H1 (cell line): ENCODE measurements around the gene PLEKHN1. TPM values are rescaled to one million over a fixed set of nuclear protein-coding genes. Genes with fewer than 3 reads are reported as not detected.

Source experiments
- CTCF ChIA-PET: fragments of 300-600 bp; sonication (Branson Sonifier 250); formaldehyde crosslinking; loops from one replicate; lab custom pipeline; 2021; ENCODE audit not compliant: partially characterized antibody; lab: Charles Lee
- POLR2A ChIA-PET: fragments of 300-600 bp; sonication (Branson Sonifier 250); formaldehyde crosslinking; loops from one replicate; lab custom pipeline; 2021; ENCODE audit warnings: inconsistent platforms; ENCODE audit not compliant: partially characterized antibody; lab: Charles Lee
- DNase-seq, 2 experiments: peaks; one replicate each; pipeline versions ENCODE4 v3.0.0 to v3.0.0-alpha.2; 2010 to 2022; ENCODE audit warnings: low spot score in 2 of 2, low read depth in 1 of 2, mixed read lengths in 1 of 2
- FAIRE-seq: peaks from 2 replicates; lab custom pipeline; 2011; peaks lifted over from hg19 to GRCh38; lab: Jason Lieb, UNC
- H2AFZ ChIP-seq: 2 replicates; pipeline ENCODE4 v1.8.1; 2012; ENCODE audit warnings: low read length, inconsistent platforms
- H2AK5ac ChIP-seq: 2 replicates; pipeline ENCODE4 v1.6.1; 2013; ENCODE audit warnings: low read depth, low read length
- H2BK120ac ChIP-seq: replicated peaks from 2 replicates; pipeline ENCODE3; 2013; ENCODE audit warnings: low read depth, low read length, inconsistent platforms
- H2BK12ac ChIP-seq: 2 replicates; pipeline ENCODE4 v1.6.1; 2013; ENCODE audit warnings: low read depth, low read length
- H2BK15ac ChIP-seq: 2 replicates; pipeline ENCODE4 v1.6.1; 2013; ENCODE audit warnings: low read length
- H2BK20ac ChIP-seq: 2 replicates; pipeline ENCODE4 v1.6.1; 2013; ENCODE audit warnings: low read length
- H2BK5ac ChIP-seq: 2 replicates; pipeline ENCODE4 v1.6.1; 2013; ENCODE audit warnings: low read depth, low read length
- H3K14ac ChIP-seq: 2 replicates; pipeline ENCODE4 v1.6.1; 2013; ENCODE audit warnings: inconsistent platforms; ENCODE audit not compliant: insufficient read length
- H3K18ac ChIP-seq: 2 replicates; pipeline ENCODE4 v1.6.1; 2013; ENCODE audit warnings: low read length; ENCODE audit errors: extremely low read depth
- H3K23ac ChIP-seq: 2 replicates; pipeline ENCODE4 v1.6.1; 2013; ENCODE audit warnings: inconsistent platforms; ENCODE audit not compliant: insufficient read length
- H3K23me2 ChIP-seq: 2 replicates; pipeline ENCODE4 v1.6.1; 2013; ENCODE audit warnings: low read depth, low read length
- H3K27ac ChIP-seq: 2 replicates; pipeline ENCODE4 v1.6.1; 2011; ENCODE audit warnings: low read depth, low read length, inconsistent platforms
- H3K27me3 ChIP-seq, 4 experiments: replicated peaks in 1 of 4; 1 replicate in 1 of 4; 2 replicates in 3 of 4; pipeline versions ENCODE4 v1.6.1 to v1.8.1; 2011 to 2013; ENCODE audit warnings: low read length in 3 of 4, mild to moderate bottlenecking in 3 of 4, inconsistent platforms in 2 of 4, mixed read lengths in 2 of 4, moderate library complexity in 1 of 4; ENCODE audit not compliant: control insufficient read depth in 3 of 4, insufficient read depth in 3 of 4; ENCODE audit errors: extremely low read depth in 1 of 4
- H3K36me3 ChIP-seq, 4 experiments: 2 replicates each; pipeline versions ENCODE4 v1.6.1 to v1.8.1; 2011 to 2013; ENCODE audit warnings: mild to moderate bottlenecking in 4 of 4, low read length in 3 of 4, moderate library complexity in 2 of 4, control low read depth in 1 of 4, inconsistent platforms in 1 of 4; ENCODE audit not compliant: insufficient read depth in 4 of 4, control insufficient read depth in 2 of 4
- H3K4ac ChIP-seq: replicated peaks from 2 replicates; pipeline ENCODE3; 2013; ENCODE audit warnings: low read length, low read depth, mixed read lengths, inconsistent platforms; ENCODE audit not compliant: insufficient read length
- H3K4me1 ChIP-seq, 4 experiments: replicated peaks in 1 of 4; 1 replicate in 1 of 4; 2 replicates in 3 of 4; pipeline versions ENCODE4 v1.6.1 to v1.8.1; 2011 to 2013; ENCODE audit warnings: low read length in 3 of 4, inconsistent platforms in 2 of 4, mixed read lengths in 1 of 4; ENCODE audit not compliant: insufficient read depth in 4 of 4, control insufficient read depth in 3 of 4
- H3K4me2 ChIP-seq, 2 experiments: 2 replicates each; pipeline versions ENCODE4 v1.6.1 to v1.8.1; 2011 to 2013; ENCODE audit warnings: low read depth in 2 of 2, low read length in 2 of 2, control low read depth in 1 of 2, inconsistent platforms in 1 of 2, mild to moderate bottlenecking in 1 of 2; ENCODE audit not compliant: insufficient read depth in 1 of 2
- H3K4me3 ChIP-seq, 4 experiments: fragments of 200-600, 300-600 bp in 1 of 4; sonication (generic), shearing (Covaris generic), sonication (Bioruptor Twin) in 1 of 4; 2 replicates each; pipeline versions ENCODE4 v1.5.1 to v1.8.1; 2011 to 2016; ENCODE audit warnings: low read length in 4 of 4, low read depth in 3 of 4, control low read depth in 2 of 4, inconsistent platforms in 2 of 4, mild to moderate bottlenecking in 2 of 4, mixed read lengths in 1 of 4, moderate library complexity in 1 of 4; ENCODE audit not compliant: insufficient read depth in 2 of 4; ENCODE audit errors: extremely low read depth in 1 of 4
- H3K56ac ChIP-seq: replicated peaks from 2 replicates; pipeline ENCODE3; 2013; ENCODE audit warnings: low read depth, mild to moderate bottlenecking, mixed read lengths, low read length, inconsistent platforms; ENCODE audit not compliant: insufficient read length
- H3K79me1 ChIP-seq: 2 replicates; pipeline ENCODE4 v1.6.1; 2013; ENCODE audit warnings: low read depth, low read length, control low read depth
- H3K79me2 ChIP-seq, 2 experiments: 2 replicates each; pipeline versions ENCODE4 v1.6.1 to v1.8.1; 2012 to 2013; ENCODE audit warnings: low read length in 2 of 2, mild to moderate bottlenecking in 2 of 2, inconsistent platforms in 1 of 2; ENCODE audit not compliant: insufficient read depth in 2 of 2, control insufficient read depth in 1 of 2
- H3K9ac ChIP-seq, 4 experiments: replicated peaks in 1 of 4; 1 replicate in 1 of 4; 2 replicates in 3 of 4; pipeline versions ENCODE4 v1.6.1 to v1.8.1; 2011 to 2013; ENCODE audit warnings: low read depth in 3 of 4, low read length in 3 of 4, control low read depth in 2 of 4, mild to moderate bottlenecking in 2 of 4, moderate library complexity in 2 of 4, inconsistent platforms in 1 of 4; ENCODE audit errors: extremely low read depth in 1 of 4
- H3K9me3 ChIP-seq, 2 experiments: 2 replicates each; pipeline versions ENCODE4 v1.6.1 to v1.8.1; 2012 to 2013; ENCODE audit warnings: mild to moderate bottlenecking in 2 of 2, moderate library complexity in 2 of 2, control low read depth in 1 of 2, inconsistent platforms in 1 of 2, low read depth in 1 of 2, low read length in 1 of 2, mixed read lengths in 1 of 2; ENCODE audit not compliant: insufficient read depth in 2 of 2
- H4K20me1 ChIP-seq, 2 experiments: replicated peaks in 1 of 2; 2 replicates each; pipeline versions ENCODE3 to v1.8.1; 2011 to 2013; ENCODE audit warnings: inconsistent platforms in 2 of 2, low read length in 2 of 2, mild to moderate bottlenecking in 1 of 2; ENCODE audit not compliant: insufficient read depth in 2 of 2, control insufficient read depth in 1 of 2
- H4K5ac ChIP-seq: 2 replicates; pipeline ENCODE4 v1.6.1; 2013; ENCODE audit warnings: low read length, low read depth, mixed read lengths, inconsistent platforms; ENCODE audit not compliant: insufficient read length
- H4K8ac ChIP-seq: 2 replicates; pipeline ENCODE4 v1.8.0; 2013; ENCODE audit warnings: mild to moderate bottlenecking, moderate library complexity, low read length, inconsistent platforms; ENCODE audit not compliant: insufficient read depth; ENCODE audit errors: extremely low read depth
- H4K91ac ChIP-seq: replicated peaks from 2 replicates; pipeline ENCODE3; 2013; ENCODE audit warnings: low read length, mixed read lengths, inconsistent platforms; ENCODE audit not compliant: insufficient read length
- CTBP2 ChIP-seq: IDR thresholded peaks from 2 replicates; pipeline ENCODE4 v1.7.0; 2011; ENCODE audit warnings: borderline replicate concordance, mild to moderate bottlenecking, moderate library complexity, mixed read lengths, low read length; ENCODE audit not compliant: insufficient read depth, insufficient read length
- E2F6 ChIP-seq: IDR thresholded peaks from 2 replicates; pipeline ENCODE4 v1.6.1; 2012; ENCODE audit warnings: inconsistent platforms
- JUND ChIP-seq: IDR thresholded peaks from 2 replicates; pipeline ENCODE4 v1.6.1; 2011; ENCODE audit warnings: mild to moderate bottlenecking, improper control_type of control experiment, low read length
- MAX ChIP-seq: IDR thresholded peaks from 2 replicates; pipeline ENCODE4 v1.6.1; 2012; ENCODE audit warnings: inconsistent platforms
- POLR2A ChIP-seq, 2 experiments: IDR thresholded peaks; 1 replicate in 1 of 2; 2 replicates in 1 of 2; pipeline ENCODE4 v1.6.1; 2011; ENCODE audit warnings: low read depth in 2 of 2, low read length in 2 of 2, mild to moderate bottlenecking in 2 of 2; ENCODE audit errors: control extremely low read depth in 1 of 2
- POLR2AphosphoS5 ChIP-seq: IDR thresholded peaks from 2 replicates; pipeline ENCODE4 v1.6.1; 2011; ENCODE audit warnings: low read depth, low read length
- RAD21 ChIP-seq, 2 experiments: IDR thresholded peaks in 1 of 2; conservative IDR thresholded peaks in 1 of 2; 2 replicates each; pipeline ENCODE4 v1.6.1; 2011; ENCODE audit warnings: low read depth in 2 of 2, low read length in 2 of 2, improper control_type of control experiment in 1 of 2, inconsistent platforms in 1 of 2, mild to moderate bottlenecking in 1 of 2, moderate library complexity in 1 of 2
- RXRA ChIP-seq: IDR thresholded peaks from 2 replicates; pipeline ENCODE4 v1.6.1; 2011; ENCODE audit warnings: low read depth, mild to moderate bottlenecking, low read length, moderate library complexity; ENCODE audit not compliant: insufficient read depth
- SAP30 ChIP-seq: fragments of 300-600 bp; sonication (generic); IDR thresholded peaks from 2 replicates; pipeline ENCODE4 v1.7.1; 2012; ENCODE audit warnings: low read length, moderate library complexity, mild to moderate bottlenecking, inconsistent platforms; ENCODE audit not compliant: insufficient read depth, insufficient replicate concordance
- SP1 ChIP-seq: IDR thresholded peaks from 2 replicates; pipeline ENCODE4 v1.6.1; 2011; ENCODE audit warnings: low read depth, low read length
- TCF12 ChIP-seq: IDR thresholded peaks from 2 replicates; pipeline ENCODE4 v1.6.1; 2011; ENCODE audit warnings: low read depth, mild to moderate bottlenecking, low read length
- ZNF274 ChIP-seq: IDR thresholded peaks from 2 replicates; pipeline ENCODE4 v1.7.0; 2012; ENCODE audit warnings: low read length, borderline replicate concordance; ENCODE audit errors: extremely low read depth
- WGBS, 2 experiments: shearing (Covaris generic) in 1 of 2; methylation state at CpG; one replicate each; pipeline versions ENCODE4 v1.1.6 to v1.1.7; 2013 to 2015; ENCODE audit warnings: low lambda C conversion rate in 2 of 2, mixed read lengths in 2 of 2, inconsistent platforms in 1 of 2, low coverage in 1 of 2, missing lambda C conversion rate in 1 of 2; ENCODE audit not compliant: insufficient replicate concordance in 2 of 2, insufficient coverage in 1 of 2, insufficient read length in 1 of 2; ENCODE audit errors: extremely low coverage in 1 of 2, missing lambda C conversion rate in 1 of 2; 5-methylcytosine and 5-hydroxymethylcytosine counted together
- polyA plus RNA-seq, 7 experiments: library from polyadenylated mRNA; depleted of rRNA in 3 of 7; stranded (reverse) in 5 of 7; unstranded in 2 of 7; fragments of >200 nt in 5 of 7; fragments of 200-250 nt in 2 of 7; gene quantifications; 1 replicate in 5 of 7; 2 replicates in 1 of 7; 4 replicates in 1 of 7; pipeline versions ENCODE4 v1.2.1 to v1.2.3, GENCODE V29; 2011 to 2013; ENCODE audit warnings: missing spikeins in 2 of 7, mixed read lengths in 2 of 7
- total RNA-seq: library from RNA; stranded (reverse); fragmentation: NEBNext Ultra II Directional; extraction: Animal tissue kit (Norgen Biotek cat#: 25700); gene quantifications from 2 replicates; pipeline ENCODE4 v1.2.1, GENCODE V29; 2021

PLEKHN1 gene
- total and polyA plus RNA-seq, 2 of the 8 experiments (the other 6 are each of a cell fraction or from before 2014, with no cell fraction given): 0.39 to 1.5 TPM

GRCh38 chr1:974687-975328 is 8.5 kb downstream of the PLEKHN1 start:
- no peaks in the 10 kb centered on the region for H3K79me2 ChIP-seq
- no peak overlapping the region for H4K8ac ChIP-seq
- H3K79me1 ChIP-seq: no peaks in the 10 kb centered on the region
- ChIA-PET POLR2A (interaction anchor here (1.1 to 1.4 kb wide), 2 partner anchors 32 to 257 kb away, joined by 3 read pairs; partner anchors contain the start of genes B3GALT6 and SDF4), CTCF (interaction anchor here (0.6 to 7.0 kb wide), 9 partner anchors 9 to 320 kb away, joined by 3 to 53 read pairs (median 4); partner anchors contain the start of genes NOC2L and PERM1)
- no peak overlapping the region for H4K91ac ChIP-seq
- H2BK20ac ChIP-seq: no peak overlapping the region
- H3K36me3 ChIP-seq: no peaks in the 10 kb centered on the region
- H2BK15ac ChIP-seq: no peak overlapping the region
- 73% methylated on average over 7 of the region's 17 CpGs; no CpG with 5 or more reads in 1 of the 2 experiments for WGBS, 2 experiments
- H2BK120ac ChIP-seq: no peak overlapping the region
- H4K20me1 ChIP-seq: peaks cover 0 to 9% of the 10 kb centered on the region in 2 experiments
- FAIRE-seq (no peak), DNase-seq (no peak)
- no peak overlapping the region for H3K56ac ChIP-seq
- no peak overlapping the region for H4K5ac ChIP-seq
- H3K4me3 ChIP-seq: no peak overlapping the region
- no peak overlapping the region for H3K4ac ChIP-seq
- no peak overlapping the region for H3K23ac ChIP-seq
- H3K4me2 ChIP-seq: no peak overlapping the region
- no peak overlapping the region for H2BK5ac ChIP-seq
- no peak overlapping the region for H3K9ac ChIP-seq
- no peak overlapping the region for H2AFZ ChIP-seq
- H3K9me3 ChIP-seq: no peaks in the 10 kb centered on the region
- no peak overlapping the region for H3K14ac ChIP-seq
- peaks cover 5% of the 10 kb centered on the region; the same call in 1 of the 2 replicates for H3K23me2 ChIP-seq
- H3K27ac ChIP-seq: no peak overlapping the region
- no peak overlapping the region for H3K18ac ChIP-seq
- H2BK12ac ChIP-seq: no peak overlapping the region; the same call in 1 of the 2 replicates
- H2AK5ac ChIP-seq: no peak overlapping the region
- H3K27me3 ChIP-seq: peaks cover 0 to 27% (median 13%) of the 10 kb centered on the region in 4 experiments; a peak in 5 of 7 replicates
- H3K4me1 ChIP-seq: peaks cover 0 to 15% (median 5%) of the 10 kb centered on the region in 4 experiments; a peak in 4 of 7 replicates
- TF ChIP-seq SAP30: no peak
- no peak for TF ChIP-seq E2F6
- TF ChIP-seq MAX: no peak
- TF ChIP-seq POLR2A (IDR thresholded peaks at IDR 0.05; ENCODE audit: control extremely low read depth in 1 of 2, low read depth in 2 of 2, low read length in 2 of 2): no peak
- no peak for TF ChIP-seq JUND
- TF ChIP-seq ZNF274: no peak
- no peak for TF ChIP-seq SP1
- no peak for TF ChIP-seq CTBP2
- TF ChIP-seq RXRA: no peak
- no peak for TF ChIP-seq POLR2AphosphoS5
- no peak for TF ChIP-seq RAD21 (IDR thresholded peaks at IDR 0.05 in 1 of 2, conservative IDR thresholded peaks at IDR 0.05 in 1 of 2; ENCODE audit: low read depth in 2 of 2, low read length in 2 of 2)
- no peak for TF ChIP-seq TCF12
